ENCODE data around the gene GYS2. TPM values are rescaled to one million over a fixed set of nuclear protein-coding genes. Genes with fewer than 3 reads are reported as not detected.

The GYS2 gene
- total and polyA plus RNA-seq, 9 of the 15 experiments (the other 6 are each of a cell fraction or from before 2014, with no cell fraction given): not detected

- ATAC-seq (no peak), FAIRE-seq (no peak), DNase-seq (ENCODE audit: extremely low read depth in 1 of 4, low spot score in 3 of 4) (no peak)
- intact Hi-C loops (cut with micrococcal nuclease): no loop called here
- H3K4me3 ChIP-seq: no peak overlapping the region
- 0% methylated on average over 1 of the region's 1 CpG for WGBS (ENCODE audit: insufficient coverage, low coverage, missing lambda C conversion rate)
- POLR2A ChIA-PET: no interaction called here
- H4K20me1 ChIP-seq (replicated peaks; ENCODE audit: control insufficient read depth, insufficient read depth, low read length): no peaks in the 10 kb centered on the region
- H3K79me2 ChIP-seq (ENCODE audit: control insufficient read depth, insufficient read depth, low read length): no peaks in the 10 kb centered on the region
- no TSS peak for BruUV-seq (replicated peaks)
- H2AFZ ChIP-seq (ENCODE audit: low read depth, low read length): no peak overlapping the region
- TF ChIP-seq GABPB1 (CRISPR knock-in tag; IDR thresholded peaks at IDR 0.05): no peak
- no peak for TF ChIP-seq WHSC1 (IDR thresholded peaks at IDR 0.05; ENCODE audit: low read length)
- 0 out of 2 replicates have a peak, but pooled peaks have one; percentile 25 for TF ChIP-seq HMBOX1 (IDR thresholded peaks at IDR 0.05)
- no peak for TF ChIP-seq MAFG (tag; conservative IDR thresholded peaks at IDR 0.05)
- TF ChIP-seq MCM7 (IDR thresholded peaks at IDR 0.05): no peak
- peak; percentile 53; the same call in 1 of the 2 replicates for TF ChIP-seq SPI1 (IDR thresholded peaks at IDR 0.05; ENCODE audit: borderline replicate concordance, low read depth, low read length)
- no peak for TF ChIP-seq NCOA4 (IDR thresholded peaks at IDR 0.05; ENCODE audit: partially characterized antibody)
- TF ChIP-seq ELF2 (CRISPR knock-in tag; IDR thresholded peaks at IDR 0.05): no peak
- no peak for TF ChIP-seq HCFC1 (IDR thresholded peaks at IDR 0.05; ENCODE audit: low read depth, low read length)
- TF ChIP-seq KLF1 (tag; IDR thresholded peaks at IDR 0.05): no peak
- no peak for TF ChIP-seq PRDM10 (IDR thresholded peaks at IDR 0.05; ENCODE audit: partially characterized antibody)
- H3K27me3 ChIP-seq (ENCODE audit: control insufficient read depth in 2 of 2, insufficient read depth in 2 of 2, low read length in 2 of 2): no peaks in the 10 kb centered on the region
- H3K9me3 ChIP-seq (replicated peaks; ENCODE audit: control insufficient read depth, insufficient read depth, low read depth, low read length): no peaks in the 10 kb centered on the region
- H3K4me2 ChIP-seq (ENCODE audit: insufficient read depth, low read length): no peak overlapping the region
- CTCF ChIA-PET (ENCODE audit: low intra/inter-chr PET ratio): no interaction called here
- in situ Hi-C loops (cut with MboI): no loop called here
- H3K27ac ChIP-seq (ENCODE audit: extremely low read depth, low read depth, low read length): no peak overlapping the region
- no peaks in the 10 kb centered on the region for H3K9me1 ChIP-seq (ENCODE audit: control insufficient read depth, insufficient read depth, low read length)
- H3K36me3 ChIP-seq (ENCODE audit: control insufficient read depth, insufficient read depth, low read length): no peaks in the 10 kb centered on the region
- no peak overlapping the region for H3K9ac ChIP-seq (ENCODE audit: insufficient read depth in 1 of 2, low read depth in 2 of 2, low read length in 2 of 2)
- H3K4me1 ChIP-seq (replicated peaks in 1 of 2; ENCODE audit: control insufficient read depth in 2 of 2, insufficient read depth in 2 of 2, low read length in 2 of 2): no peaks in the 10 kb centered on the region
These were observed 10.8 kb upstream of the GYS2 start for GRCh38 chr12:21615431-21615830.

Measured in K562 (cell line).